GM19324 (cell line): ENCODE measurements around the gene FGB.

Experiments
- ATAC-seq: cut with Tn5 transposase; IDR thresholded peaks from one replicate; pipeline ENCODE4 v1.9.1; 2021; ENCODE audit warnings: mild to moderate bottlenecking, moderate library complexity; ENCODE audit not compliant: unreplicated experiment, low FRiP score

The FGB gene

DNA sequence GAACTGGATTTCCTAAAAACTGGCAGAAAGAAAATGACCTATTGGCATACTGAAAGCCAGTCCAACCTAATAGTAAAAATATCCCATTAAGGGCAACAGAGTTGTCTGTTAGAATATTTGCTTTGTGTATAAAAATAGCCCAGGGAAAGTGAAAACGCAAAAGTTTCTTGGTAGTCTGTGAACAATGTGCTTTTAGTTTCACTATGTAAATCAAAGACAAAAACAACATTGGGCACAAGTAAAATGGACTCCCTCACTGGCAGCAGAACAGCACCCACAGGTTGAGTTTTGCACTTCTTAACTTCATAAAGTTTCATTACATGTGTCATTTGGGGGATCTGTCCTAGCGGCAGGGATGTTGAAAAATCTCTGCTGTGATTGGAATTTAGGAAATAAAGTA is 53.9 kb downstream of the FGB start:
- ATAC-seq, result peak; percentile 90

DNA sequence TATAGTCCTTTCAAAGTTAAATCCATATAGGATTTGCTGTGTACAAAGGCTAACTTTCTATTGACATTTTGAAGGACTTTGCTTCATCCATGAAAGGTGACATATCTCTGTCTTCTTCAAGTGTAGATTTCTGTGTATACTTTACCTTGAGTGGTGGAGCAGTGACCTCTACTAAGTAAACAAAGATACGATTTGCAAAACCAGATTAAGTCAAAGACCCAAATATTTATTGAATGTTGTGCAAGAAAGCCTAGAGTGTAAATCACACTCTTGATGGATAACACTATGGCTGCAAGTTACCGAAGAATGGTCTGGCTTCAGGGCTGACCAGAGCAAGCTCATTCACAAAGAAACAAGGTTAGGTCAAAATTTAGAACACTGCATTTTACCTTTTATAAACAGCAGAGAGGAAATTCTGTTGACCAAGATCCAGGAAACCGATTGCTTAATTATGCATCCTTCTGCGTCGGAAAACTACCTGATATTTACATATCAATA is 55.1 kb downstream of the FGB start:
- no peak for ATAC-seq

DNA sequence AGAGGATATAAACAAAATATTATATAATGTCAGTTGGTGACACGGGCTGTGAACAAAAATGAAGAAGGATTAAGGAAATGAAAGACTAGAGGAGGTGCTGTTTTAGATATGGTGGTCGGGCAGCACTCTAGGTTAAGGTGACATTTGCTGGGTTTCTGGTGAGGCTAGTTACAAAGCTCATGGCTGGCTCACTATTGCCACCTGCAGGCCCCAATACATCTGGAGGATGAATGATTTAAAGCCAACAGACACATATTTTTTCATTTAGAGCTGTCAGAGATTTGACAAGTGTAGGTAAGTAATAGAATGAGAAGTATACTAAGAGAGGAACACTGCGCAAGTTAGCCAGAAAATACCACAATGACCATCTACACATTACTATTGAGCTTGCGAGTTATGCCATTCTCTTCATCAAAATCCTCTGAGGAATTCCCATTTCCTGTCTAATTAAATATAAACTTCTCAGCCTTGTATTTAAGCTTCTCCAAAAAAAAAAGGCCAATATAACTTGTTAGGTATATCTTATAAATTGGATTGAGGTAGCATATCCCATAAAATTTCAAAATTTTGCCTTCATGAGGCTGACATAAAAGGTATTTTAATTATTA is 56.0 kb downstream of the FGB start:
- ATAC-seq, result peak; percentile 61

DNA sequence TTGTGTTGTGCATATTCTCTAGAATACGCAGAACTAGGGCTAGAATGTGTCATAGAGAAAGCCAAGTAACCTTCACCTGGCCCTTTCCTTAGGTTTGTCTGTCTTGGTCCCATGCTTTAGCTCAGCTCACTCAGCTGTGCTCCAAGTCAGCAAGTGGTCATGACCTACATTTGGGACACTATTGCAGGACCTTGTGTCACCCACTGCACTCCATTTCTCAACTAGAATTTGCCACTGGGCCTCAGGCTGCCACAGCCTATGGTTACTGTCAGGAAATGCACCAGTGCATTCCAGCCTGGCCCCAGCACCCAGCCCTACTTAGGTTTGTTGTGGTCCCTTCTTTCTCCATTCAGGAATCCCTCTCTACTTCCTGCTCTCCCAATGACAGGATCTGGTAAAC is 57.3 kb downstream of the FGB start:
- no peak for ATAC-seq
